ENCODE results near the gene ZC3H12A. TPM values are rescaled to one million over a fixed set of nuclear protein-coding genes. Genes with fewer than 3 reads are reported as not detected.
A peak's percentile ranks its signal among the peaks of the same experiment; 100 is the strongest.

The ZC3H12A gene
- total and polyA plus RNA-seq, 2 experiments from 2014 or later: 9.0 to 9.3 TPM

DNA sequence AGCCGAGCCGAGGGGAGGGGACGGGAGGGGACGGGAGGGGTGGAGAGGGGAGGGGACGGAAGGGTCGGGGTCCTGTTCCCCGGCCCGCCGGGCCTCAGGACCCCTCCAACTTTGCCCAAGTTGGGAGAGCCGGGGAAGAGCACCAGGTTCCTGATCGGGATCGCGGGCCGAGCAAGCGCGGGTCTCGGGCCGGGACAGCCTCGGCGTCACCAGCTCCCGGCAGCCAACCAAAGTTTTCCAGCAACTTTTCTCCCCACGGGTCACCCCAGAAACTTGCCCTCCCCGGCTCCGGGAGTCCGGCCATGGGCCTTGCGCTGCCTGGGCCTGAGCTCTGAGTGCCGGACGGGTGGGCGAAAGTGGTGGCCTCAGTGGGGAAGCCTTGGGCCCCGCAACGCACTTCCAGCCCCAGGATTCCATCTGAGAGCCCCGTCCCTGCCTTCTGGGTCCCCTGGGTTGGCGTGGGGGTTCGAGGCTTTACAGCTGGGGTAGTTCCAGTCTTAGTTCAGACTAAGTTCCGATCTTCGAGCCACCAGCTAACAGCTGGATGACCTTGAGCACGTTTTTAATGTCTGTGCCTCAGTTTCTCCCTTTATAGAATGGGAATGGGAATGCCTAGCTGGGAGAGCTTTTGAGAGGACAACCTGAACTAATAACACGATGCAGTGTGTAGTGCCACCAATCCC, 458 bp downstream of the ZC3H12A start:
- peaks cover 29% of the 10 kb centered on the region for H3K79me2 ChIP-seq (replicated peaks; ENCODE audit: insufficient read depth)

DNA sequence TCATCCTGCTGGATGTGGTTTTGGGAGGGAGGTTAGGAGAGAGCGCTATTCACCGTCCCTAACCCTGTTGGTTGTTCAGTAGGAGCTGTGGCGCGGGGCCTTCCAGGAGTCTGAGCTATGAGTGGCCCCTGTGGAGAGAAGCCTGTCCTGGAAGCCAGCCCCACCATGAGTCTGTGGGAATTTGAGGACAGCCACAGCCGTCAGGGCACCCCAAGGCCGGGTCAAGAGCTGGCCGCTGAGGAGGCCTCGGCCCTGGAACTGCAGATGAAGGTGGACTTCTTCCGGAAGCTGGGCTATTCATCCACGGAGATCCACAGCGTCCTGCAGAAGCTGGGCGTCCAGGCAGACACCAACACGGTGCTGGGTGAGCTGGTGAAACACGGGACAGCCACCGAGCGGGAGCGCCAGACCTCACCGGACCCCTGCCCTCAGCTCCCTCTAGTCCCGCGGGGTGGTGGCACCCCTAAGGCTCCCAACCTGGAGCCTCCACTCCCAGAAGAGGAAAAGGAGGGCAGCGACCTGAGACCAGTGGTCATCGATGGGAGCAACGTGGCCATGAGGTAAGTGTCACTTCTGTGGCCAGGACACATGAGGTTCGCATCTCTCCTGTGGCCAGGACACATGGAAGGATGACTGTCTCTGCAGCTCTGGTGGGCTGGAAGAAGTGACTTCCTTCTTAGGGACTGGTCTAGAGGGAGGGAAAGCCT, 1.2 kb downstream of the ZC3H12A start:
- ATAC-seq (no peak), DNase-seq (ENCODE audit: low spot score) (no peak)
- peaks cover 25% of the 10 kb centered on the region for H3K36me3 Mint-ChIP-seq (ENCODE audit: low read depth)
- no peaks in the 10 kb centered on the region for H3K9me3 Mint-ChIP-seq
- Histone ChIP-seq H3K4me2 (peak overlapping the region; percentile 94), H3K4me1 (ENCODE audit: insufficient read depth) (peaks cover 52% of the 10 kb centered on the region), H3K36me3 (ENCODE audit: insufficient read depth) (no peaks in the 10 kb centered on the region), H3K9me2 (ENCODE audit: insufficient read depth) (no peaks in the 10 kb centered on the region), H3K4me3 (peak overlapping the region; percentile 77), H3K79me2 (replicated peaks; ENCODE audit: insufficient read depth) (peaks cover 29% of the 10 kb centered on the region), H3K27ac (ENCODE audit: low read depth) (no peak overlapping the region), H2AFZ (no peak overlapping the region), H3K27me3 (ENCODE audit: insufficient read depth) (peaks cover 15% of the 10 kb centered on the region), H3F3A (replicated peaks; ENCODE audit: low read depth) (no peaks in the 10 kb centered on the region), H4K20me1 (replicated peaks; ENCODE audit: insufficient read depth) (no peaks in the 10 kb centered on the region)
- H3K27me3 Mint-ChIP-seq (ENCODE audit: insufficient read depth, low read depth, poor library complexity): peaks cover 25% of the 10 kb centered on the region
- H3K27ac Mint-ChIP-seq: 0 out of 2 replicates have a peak overlapping the region, but pooled peaks have one; percentile 78
- H3K4me1 Mint-ChIP-seq: peaks cover 61% of the 10 kb centered on the region
- peak overlapping the region; percentile 79 for H3K4me3 Mint-ChIP-seq
- TF ChIP-seq ZNF331 (CRISPR knock-in tag; IDR thresholded peaks at IDR 0.05; ENCODE audit: low read depth) (no peak), JUNB (IDR thresholded peaks at IDR 0.05; ENCODE audit: unreplicated experiment) (no peak), CREB1 (CRISPR knock-in tag; IDR thresholded peaks at IDR 0.05; ENCODE audit: low read depth) (no peak), POLR2AphosphoS5 (IDR thresholded peaks at IDR 0.05; ENCODE audit: low read depth) (no peak), NANOG (IDR thresholded peaks at IDR 0.05; ENCODE audit: borderline replicate concordance) (no peak)
- TF ChIP-seq, protein P1, sequence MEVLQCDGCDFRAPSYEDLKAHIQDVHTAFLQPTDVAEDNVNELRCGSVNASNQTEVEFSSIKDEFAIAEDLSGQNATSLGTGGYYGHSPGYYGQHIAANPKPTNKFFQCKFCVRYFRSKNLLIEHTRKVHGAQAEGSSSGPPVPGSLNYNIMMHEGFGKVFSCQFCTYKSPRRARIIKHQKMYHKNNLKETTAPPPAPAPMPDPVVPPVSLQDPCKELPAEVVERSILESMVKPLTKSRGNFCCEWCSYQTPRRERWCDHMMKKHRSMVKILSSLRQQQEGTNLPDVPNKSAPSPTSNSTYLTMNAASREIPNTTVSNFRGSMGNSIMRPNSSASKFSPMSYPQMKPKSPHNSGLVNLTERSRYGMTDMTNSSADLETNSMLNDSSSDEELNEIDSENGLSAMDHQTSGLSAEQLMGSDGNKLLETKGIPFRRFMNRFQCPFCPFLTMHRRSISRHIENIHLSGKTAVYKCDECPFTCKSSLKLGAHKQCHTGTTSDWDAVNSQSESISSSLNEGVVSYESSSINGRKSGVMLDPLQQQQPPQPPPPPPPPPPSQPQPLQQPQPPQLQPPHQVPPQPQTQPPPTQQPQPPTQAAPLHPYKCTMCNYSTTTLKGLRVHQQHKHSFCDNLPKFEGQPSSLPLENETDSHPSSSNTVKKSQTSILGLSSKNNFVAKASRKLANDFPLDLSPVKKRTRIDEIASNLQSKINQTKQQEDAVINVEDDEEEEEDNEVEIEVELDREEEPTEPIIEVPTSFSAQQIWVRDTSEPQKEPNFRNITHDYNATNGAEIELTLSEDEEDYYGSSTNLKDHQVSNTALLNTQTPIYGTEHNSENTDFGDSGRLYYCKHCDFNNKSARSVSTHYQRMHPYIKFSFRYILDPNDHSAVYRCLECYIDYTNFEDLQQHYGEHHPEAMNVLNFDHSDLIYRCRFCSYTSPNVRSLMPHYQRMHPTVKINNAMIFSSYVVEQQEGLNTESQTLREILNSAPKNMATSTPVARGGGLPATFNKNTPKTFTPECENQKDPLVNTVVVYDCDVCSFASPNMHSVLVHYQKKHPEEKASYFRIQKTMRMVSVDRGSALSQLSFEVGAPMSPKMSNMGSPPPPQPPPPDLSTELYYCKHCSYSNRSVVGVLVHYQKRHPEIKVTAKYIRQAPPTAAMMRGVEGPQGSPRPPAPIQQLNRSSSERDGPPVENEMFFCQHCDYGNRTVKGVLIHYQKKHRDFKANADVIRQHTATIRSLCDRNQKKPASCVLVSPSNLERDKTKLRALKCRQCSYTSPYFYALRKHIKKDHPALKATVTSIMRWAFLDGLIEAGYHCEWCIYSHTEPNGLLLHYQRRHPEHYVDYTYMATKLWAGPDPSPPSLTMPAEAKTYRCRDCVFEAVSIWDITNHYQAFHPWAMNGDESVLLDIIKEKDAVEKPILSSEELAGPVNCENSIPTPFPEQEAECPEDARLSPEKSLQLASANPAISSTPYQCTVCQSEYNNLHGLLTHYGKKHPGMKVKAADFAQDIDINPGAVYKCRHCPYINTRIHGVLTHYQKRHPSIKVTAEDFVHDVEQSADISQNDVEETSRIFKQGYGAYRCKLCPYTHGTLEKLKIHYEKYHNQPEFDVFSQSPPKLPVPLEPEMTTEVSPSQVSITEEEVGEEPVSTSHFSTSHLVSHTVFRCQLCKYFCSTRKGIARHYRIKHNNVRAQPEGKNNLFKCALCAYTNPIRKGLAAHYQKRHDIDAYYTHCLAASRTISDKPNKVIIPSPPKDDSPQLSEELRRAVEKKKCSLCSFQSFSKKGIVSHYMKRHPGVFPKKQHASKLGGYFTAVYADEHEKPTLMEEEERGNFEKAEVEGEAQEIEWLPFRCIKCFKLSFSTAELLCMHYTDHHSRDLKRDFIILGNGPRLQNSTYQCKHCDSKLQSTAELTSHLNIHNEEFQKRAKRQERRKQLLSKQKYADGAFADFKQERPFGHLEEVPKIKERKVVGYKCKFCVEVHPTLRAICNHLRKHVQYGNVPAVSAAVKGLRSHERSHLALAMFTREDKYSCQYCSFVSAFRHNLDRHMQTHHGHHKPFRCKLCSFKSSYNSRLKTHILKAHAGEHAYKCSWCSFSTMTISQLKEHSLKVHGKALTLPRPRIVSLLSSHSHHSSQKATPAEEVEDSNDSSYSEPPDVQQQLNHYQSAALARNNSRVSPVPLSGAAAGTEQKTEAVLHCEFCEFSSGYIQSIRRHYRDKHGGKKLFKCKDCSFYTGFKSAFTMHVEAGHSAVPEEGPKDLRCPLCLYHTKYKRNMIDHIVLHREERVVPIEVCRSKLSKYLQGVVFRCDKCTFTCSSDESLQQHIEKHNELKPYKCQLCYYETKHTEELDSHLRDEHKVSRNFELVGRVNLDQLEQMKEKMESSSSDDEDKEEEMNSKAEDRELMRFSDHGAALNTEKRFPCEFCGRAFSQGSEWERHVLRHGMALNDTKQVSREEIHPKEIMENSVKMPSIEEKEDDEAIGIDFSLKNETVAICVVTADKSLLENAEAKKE (CRISPR knock-in tag; IDR thresholded peaks at IDR 0.05): no peak
- TF ChIP-seq, protein P2, sequence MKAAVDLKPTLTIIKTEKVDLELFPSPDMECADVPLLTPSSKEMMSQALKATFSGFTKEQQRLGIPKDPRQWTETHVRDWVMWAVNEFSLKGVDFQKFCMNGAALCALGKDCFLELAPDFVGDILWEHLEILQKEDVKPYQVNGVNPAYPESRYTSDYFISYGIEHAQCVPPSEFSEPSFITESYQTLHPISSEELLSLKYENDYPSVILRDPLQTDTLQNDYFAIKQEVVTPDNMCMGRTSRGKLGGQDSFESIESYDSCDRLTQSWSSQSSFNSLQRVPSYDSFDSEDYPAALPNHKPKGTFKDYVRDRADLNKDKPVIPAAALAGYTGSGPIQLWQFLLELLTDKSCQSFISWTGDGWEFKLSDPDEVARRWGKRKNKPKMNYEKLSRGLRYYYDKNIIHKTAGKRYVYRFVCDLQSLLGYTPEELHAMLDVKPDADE (IDR thresholded peaks at IDR 0.05): no peak
- TF ChIP-seq, protein P3, sequence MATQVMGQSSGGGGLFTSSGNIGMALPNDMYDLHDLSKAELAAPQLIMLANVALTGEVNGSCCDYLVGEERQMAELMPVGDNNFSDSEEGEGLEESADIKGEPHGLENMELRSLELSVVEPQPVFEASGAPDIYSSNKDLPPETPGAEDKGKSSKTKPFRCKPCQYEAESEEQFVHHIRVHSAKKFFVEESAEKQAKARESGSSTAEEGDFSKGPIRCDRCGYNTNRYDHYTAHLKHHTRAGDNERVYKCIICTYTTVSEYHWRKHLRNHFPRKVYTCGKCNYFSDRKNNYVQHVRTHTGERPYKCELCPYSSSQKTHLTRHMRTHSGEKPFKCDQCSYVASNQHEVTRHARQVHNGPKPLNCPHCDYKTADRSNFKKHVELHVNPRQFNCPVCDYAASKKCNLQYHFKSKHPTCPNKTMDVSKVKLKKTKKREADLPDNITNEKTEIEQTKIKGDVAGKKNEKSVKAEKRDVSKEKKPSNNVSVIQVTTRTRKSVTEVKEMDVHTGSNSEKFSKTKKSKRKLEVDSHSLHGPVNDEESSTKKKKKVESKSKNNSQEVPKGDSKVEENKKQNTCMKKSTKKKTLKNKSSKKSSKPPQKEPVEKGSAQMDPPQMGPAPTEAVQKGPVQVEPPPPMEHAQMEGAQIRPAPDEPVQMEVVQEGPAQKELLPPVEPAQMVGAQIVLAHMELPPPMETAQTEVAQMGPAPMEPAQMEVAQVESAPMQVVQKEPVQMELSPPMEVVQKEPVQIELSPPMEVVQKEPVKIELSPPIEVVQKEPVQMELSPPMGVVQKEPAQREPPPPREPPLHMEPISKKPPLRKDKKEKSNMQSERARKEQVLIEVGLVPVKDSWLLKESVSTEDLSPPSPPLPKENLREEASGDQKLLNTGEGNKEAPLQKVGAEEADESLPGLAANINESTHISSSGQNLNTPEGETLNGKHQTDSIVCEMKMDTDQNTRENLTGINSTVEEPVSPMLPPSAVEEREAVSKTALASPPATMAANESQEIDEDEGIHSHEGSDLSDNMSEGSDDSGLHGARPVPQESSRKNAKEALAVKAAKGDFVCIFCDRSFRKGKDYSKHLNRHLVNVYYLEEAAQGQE (IDR thresholded peaks at IDR 0.05; ENCODE audit: unreplicated experiment): no peak

More for the DNA sequence above, 458 bp downstream of the ZC3H12A start:
- DNase-seq (ENCODE audit: low spot score): peak; percentile 45
- no peak overlapping the region for H3K27ac ChIP-seq (ENCODE audit: low read depth)
- H3K36me3 ChIP-seq (ENCODE audit: insufficient read depth): no peaks in the 10 kb centered on the region
- H3K36me3 Mint-ChIP-seq (ENCODE audit: low read depth): peaks cover 21% of the 10 kb centered on the region
- peaks cover 15% of the 10 kb centered on the region for H3K27me3 ChIP-seq (ENCODE audit: insufficient read depth)
- peak; percentile 5; the same call in 2 of the 3 replicates for ATAC-seq
- H3K4me2 ChIP-seq: peak overlapping the region; percentile 94
- no peaks in the 10 kb centered on the region for H3K9me3 Mint-ChIP-seq
- no peaks in the 10 kb centered on the region for H3K9me2 ChIP-seq (ENCODE audit: insufficient read depth)
- peak overlapping the region; percentile 52; the same call in 1 of the 2 replicates for H2AFZ ChIP-seq
- H3K4me3 ChIP-seq: peak overlapping the region; percentile 77
- H4K20me1 ChIP-seq (replicated peaks; ENCODE audit: insufficient read depth): no peaks in the 10 kb centered on the region
- no peak overlapping the region for H3K27ac Mint-ChIP-seq
- peaks cover 25% of the 10 kb centered on the region for H3K27me3 Mint-ChIP-seq (ENCODE audit: insufficient read depth, low read depth, poor library complexity)
- peaks cover 52% of the 10 kb centered on the region for H3K4me1 ChIP-seq (ENCODE audit: insufficient read depth)
- H3K4me1 Mint-ChIP-seq: peaks cover 61% of the 10 kb centered on the region
- TF ChIP-seq JUNB (IDR thresholded peaks at IDR 0.05; ENCODE audit: unreplicated experiment): no peak
- TF ChIP-seq EZH2phosphoT487 (IDR thresholded peaks at IDR 0.05; ENCODE audit: unreplicated experiment): no peak
- TF ChIP-seq ZNF114 (CRISPR knock-in tag; IDR thresholded peaks at IDR 0.05): no peak
- TF ChIP-seq CREB1 (CRISPR knock-in tag; IDR thresholded peaks at IDR 0.05; ENCODE audit: low read depth): no peak
- no peaks in the 10 kb centered on the region for H3F3A ChIP-seq (replicated peaks; ENCODE audit: low read depth)
- peak overlapping the region; percentile 79 for H3K4me3 Mint-ChIP-seq

Data from GM23338 (cell line).